ENCODE results near the gene DDOST.

- no peak for TF ChIP-seq CTCF (IDR thresholded peaks at IDR 0.05)
- no peak for TF ChIP-seq POLR2A (IDR thresholded peaks at IDR 0.05)
Measured at GRCh38 chr1:20684651-20685050, 23.5 kb upstream of the DDOST start.
